Left colon (tissue), 2 donors: ENCODE results near the gene SYT1. TPM values are rescaled to one million over a fixed set of nuclear protein-coding genes. Genes with fewer than 3 reads are reported as not detected.

Experiments
- ATAC-seq: fragments of 200-7000 bp; cut with Tn5 transposase; one replicate; pipeline ENCODE4 v1.9.1; 2020; ENCODE audit warnings: mild to moderate bottlenecking, moderate library complexity
- DNase-seq, 2 donors: peaks; one replicate each; pipeline ENCODE4 v3.0.0-alpha.2; 2020
- intact Hi-C, 2 donors: fragments of 100-400 bp; cut with DNase I in 1 of 2; cut with micrococcal nuclease in 1 of 2; formaldehyde crosslinking; loops; one replicate each; pipeline versions ENCODE4 v1.11.2 to v1.14.0; 2022; cut with DNase I, micrococcal nuclease
- microRNA-seq, 2 donors: library from miRNA; unstranded; fragments of <30 nt; microRNA quantifications; one replicate each; pipeline versions ENCODE4 v1.1.0 to v1.2.0, GENCODE V29; 2020
- total RNA-seq, 2 donors: library from RNA; stranded (reverse); fragmentation: NEBNext Ultra II Directional; extraction: Animal tissue kit (Norgen Biotek cat#: 25700); gene quantifications; one replicate each; pipeline ENCODE4 v1.2.1, GENCODE V29; 2021
- donor health status: DM: no; HTN: no; CAD: no.
- donor health status: DM: yes; HTN: yes; CAD: no.

Gene SYT1
- total RNA-seq, 2 donors from 2014 or later, result 0.92 to 1.5 TPM

DNA sequence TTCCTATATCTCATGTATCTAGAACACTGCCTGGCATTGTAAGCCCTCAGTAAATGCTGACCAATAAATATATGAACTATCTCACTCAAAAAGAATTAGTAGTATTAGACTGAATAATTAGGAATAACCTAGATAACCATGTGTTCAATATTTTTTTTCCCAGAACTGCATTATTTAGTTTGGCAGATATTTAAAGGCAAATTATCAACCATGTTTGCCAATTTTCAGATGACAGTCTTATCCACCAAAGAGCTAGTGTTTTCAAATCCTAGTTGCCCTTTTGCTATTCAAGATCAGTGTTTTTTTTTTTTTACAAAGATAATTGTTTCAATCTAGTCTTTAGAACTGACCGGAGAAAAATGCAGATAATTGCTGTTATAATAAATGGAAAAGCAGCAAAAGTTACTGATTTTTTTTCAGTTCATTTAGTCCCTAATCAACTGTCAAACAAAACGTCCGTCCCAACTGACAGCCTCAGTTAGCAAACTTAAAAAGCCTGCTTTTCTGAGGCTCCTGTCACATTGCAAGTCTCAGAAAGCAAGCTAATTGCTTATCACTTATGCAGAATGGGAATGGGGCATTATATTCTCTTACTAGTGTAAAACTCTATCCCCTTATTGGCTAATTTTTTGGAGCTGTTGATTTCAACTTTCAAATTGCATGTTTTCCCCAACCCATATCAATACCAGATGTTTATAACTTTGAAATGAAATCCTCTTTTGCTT is 623.0 kb downstream of the SYT1 start:
- intact Hi-C loops, result no loop called here
- no peak for ATAC-seq

More for the DNA sequence above, 623.0 kb downstream of the SYT1 start:
- DNase-seq, result no peak

Small RNAs within 50 kb of the gene (microRNA-seq; reads per million reads assigned to microRNA genes)
- 0 to 1.4 reads per million in 2 donors for gene MIR1252
